Subcutaneous abdominal adipose tissue (tissue), 5 donors: ENCODE results near the gene MMEL1.

Experiments
- H3K27ac ChIP-seq: one replicate; pipeline ENCODE4 v1.7.0; 2013; ENCODE audit warnings: low read depth, mild to moderate bottlenecking, inconsistent platforms, low read length, moderate library complexity
- H3K27me3 ChIP-seq, 5 donors: one replicate each; pipeline ENCODE4 v1.7.0; 2013; ENCODE audit warnings: low read length in 5 of 5, inconsistent platforms in 1 of 5; ENCODE audit not compliant: control insufficient read depth in 5 of 5, insufficient read depth in 4 of 5
- H3K36me3 ChIP-seq, 5 donors: one replicate each; pipeline ENCODE4 v1.7.0; 2013; ENCODE audit warnings: low read length in 5 of 5; ENCODE audit not compliant: control insufficient read depth in 5 of 5, insufficient read depth in 5 of 5
- H3K4me1 ChIP-seq, 5 donors: one replicate each; pipeline ENCODE4 v1.7.0; 2013; ENCODE audit warnings: low read length in 5 of 5, mild to moderate bottlenecking in 3 of 5, moderate library complexity in 1 of 5; ENCODE audit not compliant: control insufficient read depth in 5 of 5, insufficient read depth in 5 of 5
- H3K4me3 ChIP-seq, 5 donors: one replicate each; pipeline ENCODE4 v1.7.0; 2013; ENCODE audit warnings: low read length in 5 of 5, low read depth in 1 of 5
- H3K9ac ChIP-seq, 5 donors: one replicate each; pipeline ENCODE4 v1.7.0; 2013; ENCODE audit warnings: low read length in 5 of 5, mild to moderate bottlenecking in 4 of 5, moderate library complexity in 3 of 5
- H3K9me3 ChIP-seq, 5 donors: one replicate each; pipeline ENCODE4 v1.7.0; 2013; ENCODE audit warnings: low read length in 5 of 5; ENCODE audit not compliant: control insufficient read depth in 5 of 5
- donor health status: healthy.
- donor health status: healthy.
- donor health status: healthy.
- donor health status: healthy.
- donor health status: healthy.

The MMEL1 gene

DNA sequence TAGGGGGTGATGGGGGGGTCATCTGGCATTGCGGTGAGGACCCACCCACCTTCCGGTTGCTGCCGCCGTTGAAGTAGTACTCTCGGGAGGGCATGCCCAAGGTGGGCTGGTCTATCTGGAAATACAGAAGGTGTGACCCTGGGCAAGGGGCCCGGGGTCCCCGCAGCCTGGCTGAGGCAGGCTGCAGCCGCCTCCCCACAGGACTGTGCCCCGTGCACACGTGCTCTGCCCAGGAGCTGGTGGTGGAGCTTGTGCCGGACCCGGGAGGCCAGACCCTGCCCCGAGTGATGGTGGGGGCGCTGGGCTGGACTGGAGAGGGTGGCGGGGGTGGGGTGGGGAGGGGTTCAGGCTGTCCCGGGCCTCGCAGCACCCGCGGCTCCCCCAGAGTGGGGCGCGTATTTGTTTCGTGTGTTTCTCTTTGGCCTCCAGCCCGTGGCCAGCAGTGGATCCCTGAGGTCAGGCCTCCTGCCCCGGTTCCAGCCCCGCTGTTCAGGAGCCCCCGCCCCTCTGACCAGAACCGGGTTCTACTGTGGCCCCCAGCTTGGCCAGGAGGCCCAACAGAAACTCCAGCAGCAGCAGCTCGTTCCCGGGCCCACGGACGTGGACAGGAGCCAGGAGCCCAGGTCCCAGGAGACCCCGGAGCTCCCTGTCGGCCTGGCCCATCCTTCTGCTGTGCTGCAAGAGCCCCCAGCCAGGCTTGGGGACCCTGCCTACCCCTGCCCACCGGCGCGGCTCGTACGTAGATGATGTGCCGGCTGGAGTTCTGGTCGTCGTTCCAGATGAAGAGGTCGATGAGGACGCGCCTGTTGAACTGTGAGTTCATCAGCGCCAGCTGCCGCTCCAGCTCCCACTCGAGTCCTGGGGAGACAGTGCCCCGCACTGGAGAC lies 27.1 kb downstream of the MMEL1 start:
- Histone ChIP-seq H3K4me1 (peaks cover 0 to 11% (median 0%) of the 10 kb centered on the region in 5 donors), H3K27me3 (peaks cover 32 to 40% (median 36%) of the 10 kb centered on the region in 5 donors), H3K27ac (no peak overlapping the region)

DNA sequence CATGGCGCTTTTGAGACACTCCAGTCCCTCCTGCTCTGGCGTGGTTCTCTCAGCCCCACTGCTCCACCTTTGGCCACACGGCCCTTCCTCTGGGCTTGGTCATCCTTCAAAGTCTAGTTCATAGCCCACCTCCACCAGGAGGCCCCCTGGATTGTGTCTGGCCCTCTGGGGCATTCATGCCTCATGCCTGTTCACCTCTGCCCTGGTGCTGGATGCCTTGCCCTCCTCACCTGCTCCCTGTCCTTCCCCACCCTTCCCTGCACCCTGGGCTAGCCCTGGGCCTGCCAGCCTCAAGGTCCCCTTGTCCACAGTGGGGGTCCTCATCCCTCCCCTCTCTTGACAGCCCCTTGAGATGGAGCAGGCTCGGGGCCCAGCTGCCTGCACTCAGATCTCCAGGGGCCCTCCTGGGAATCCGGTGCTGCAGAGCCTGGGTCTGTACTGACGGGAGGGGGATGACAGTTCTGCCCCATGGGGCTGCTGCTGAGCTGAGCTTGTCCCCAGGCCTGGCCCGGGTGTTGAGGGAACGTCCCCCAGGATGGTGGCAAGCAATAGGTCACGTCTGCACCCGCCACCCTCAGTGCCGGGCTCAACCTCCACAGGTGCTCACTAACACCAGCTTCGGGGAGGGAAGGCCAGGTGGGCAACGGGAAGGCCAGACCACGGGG lies 27.8 kb downstream of the MMEL1 start:
- Histone ChIP-seq H3K9ac (no peak overlapping the region), H3K4me3 (no peak overlapping the region), H3K27ac (no peak overlapping the region), H3K27me3 (peaks cover 29 to 40% (median 35%) of the 10 kb centered on the region in 5 donors), H3K36me3 (no peaks in the 10 kb centered on the region), H3K4me1 (peaks cover 0 to 4% (median 0%) of the 10 kb centered on the region in 5 donors), H3K9me3 (no peaks in the 10 kb centered on the region)

More for the DNA sequence above, 27.1 kb downstream of the MMEL1 start:
- no peak overlapping the region for H3K4me3 ChIP-seq
- H3K9ac ChIP-seq, result no peak overlapping the region
- no peaks in the 10 kb centered on the region for H3K36me3 ChIP-seq
- no peaks in the 10 kb centered on the region for H3K9me3 ChIP-seq

DNA sequence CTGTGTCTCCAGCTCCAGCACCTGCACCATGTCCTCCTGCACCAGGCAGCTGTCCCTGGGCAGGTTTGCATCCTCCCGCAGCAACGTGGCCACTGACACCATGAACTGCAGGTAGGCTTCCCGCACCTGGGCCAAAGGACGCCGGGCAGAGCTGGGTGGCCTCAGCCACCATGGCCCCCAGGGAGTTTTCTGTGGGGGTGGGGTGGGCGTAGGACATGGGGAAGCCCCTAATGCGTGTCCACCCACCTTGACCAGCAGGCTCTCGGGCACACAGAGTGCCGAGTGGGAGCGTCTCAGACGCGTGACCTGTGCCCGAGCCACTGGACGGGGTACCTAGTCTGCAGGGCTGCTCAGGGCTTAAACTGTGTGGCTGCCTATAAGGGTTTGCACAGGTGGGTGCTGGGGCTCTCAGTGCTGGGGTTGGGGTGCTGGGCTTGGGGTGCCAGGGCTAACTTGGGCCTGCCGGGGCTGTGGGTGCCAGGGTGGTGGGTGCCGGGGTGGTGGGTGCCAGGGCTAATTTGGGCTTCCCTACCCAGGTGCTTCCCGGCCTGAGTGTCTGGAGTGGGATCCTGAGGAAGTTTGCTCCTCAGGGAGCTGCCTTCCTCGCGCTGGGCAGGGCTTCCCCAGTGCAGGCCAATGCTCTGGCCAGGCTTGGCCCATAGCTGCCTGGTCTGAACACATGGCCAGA lies 28.5 kb downstream of the MMEL1 start:
- Histone ChIP-seq H3K36me3 (no peaks in the 10 kb centered on the region), H3K9me3 (no peaks in the 10 kb centered on the region), H3K27ac (no peak overlapping the region), H3K9ac (no peak overlapping the region), H3K4me1 (peaks cover 0 to 4% (median 0%) of the 10 kb centered on the region in 5 donors), H3K27me3 (peaks cover 29 to 38% (median 34%) of the 10 kb centered on the region in 5 donors), H3K4me3 (no peak overlapping the region)

DNA sequence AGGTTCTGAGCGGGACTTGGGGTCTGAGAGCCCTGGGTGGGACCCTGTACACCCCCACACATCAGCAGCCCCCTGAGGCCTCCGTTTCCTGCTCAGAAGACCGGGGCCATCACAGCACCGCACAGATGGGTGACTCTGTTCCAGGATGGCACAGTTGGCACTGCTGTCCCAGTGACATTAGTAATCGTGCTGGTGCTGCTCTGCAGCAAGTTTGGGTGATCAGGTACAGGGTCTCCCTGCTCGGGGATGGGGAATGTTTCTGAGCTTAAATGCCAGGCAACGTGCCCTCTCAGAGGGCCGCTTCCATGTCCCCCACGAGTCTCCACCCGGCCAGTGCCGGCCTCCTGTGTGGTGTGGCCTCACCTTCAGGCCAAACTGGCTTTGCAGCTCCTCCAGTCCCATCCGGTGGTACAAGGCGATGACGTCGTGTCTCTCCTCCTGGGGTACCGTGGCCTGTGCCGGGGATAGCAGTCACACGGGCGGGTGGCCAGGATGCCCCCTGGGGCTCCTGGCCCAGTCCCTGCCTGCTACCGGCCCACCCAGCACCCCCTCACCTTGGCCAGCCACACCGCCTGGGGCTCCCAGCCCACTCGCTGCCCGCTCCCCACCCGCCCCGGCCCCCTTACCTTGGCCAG lies 29.2 kb downstream of the MMEL1 start:
- Histone ChIP-seq H3K27me3 (peaks cover 29 to 37% (median 33%) of the 10 kb centered on the region in 5 donors), H3K4me1 (peaks cover 0 to 4% (median 0%) of the 10 kb centered on the region in 5 donors), H3K9ac (no peak overlapping the region)

DNA sequence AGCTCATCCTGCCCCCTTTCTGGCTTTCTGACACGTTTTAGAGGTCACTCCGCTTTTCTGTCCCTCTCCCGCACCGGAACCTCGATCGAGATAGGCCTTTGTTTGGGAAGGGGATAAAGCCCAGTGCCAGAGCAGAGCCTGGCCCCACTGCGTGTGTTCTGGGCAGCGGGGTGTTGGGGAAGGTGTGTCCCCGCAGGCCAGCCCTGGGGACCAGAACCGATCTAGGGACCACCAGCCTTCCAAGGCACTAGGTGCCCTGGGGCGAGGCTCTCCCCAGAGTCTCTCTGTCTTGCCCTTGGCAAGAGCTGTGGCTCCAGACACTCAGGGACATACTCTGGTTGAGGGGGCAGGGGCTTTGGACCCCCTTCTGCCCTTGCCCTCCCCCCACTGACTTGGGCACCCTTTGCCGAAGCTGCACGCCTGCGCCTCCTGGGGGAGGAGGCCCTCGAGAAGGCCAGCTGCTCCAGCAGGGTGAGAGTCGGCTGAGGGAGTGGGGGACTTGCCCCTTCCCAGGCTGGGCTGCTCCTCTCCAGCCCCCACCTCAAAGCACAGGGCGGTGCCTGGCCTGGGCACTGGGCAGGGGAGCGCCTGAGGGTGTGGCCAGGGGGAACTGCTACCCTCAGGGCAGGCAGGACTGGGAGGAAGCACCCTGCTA lies 29.8 kb downstream of the MMEL1 start:
- H3K4me3 ChIP-seq, result no peak overlapping the region
- peaks cover 0 to 11% (median 7%) of the 10 kb centered on the region in 5 donors for H3K9me3 ChIP-seq
- peaks cover 29 to 37% (median 30%) of the 10 kb centered on the region in 5 donors for H3K27me3 ChIP-seq
- H3K36me3 ChIP-seq, result no peaks in the 10 kb centered on the region
- no peak overlapping the region for H3K9ac ChIP-seq
- no peak overlapping the region for H3K27ac ChIP-seq
- peaks cover 0 to 4% (median 0%) of the 10 kb centered on the region in 5 donors for H3K4me1 ChIP-seq

More for the DNA sequence above, 29.2 kb downstream of the MMEL1 start:
- H3K27ac ChIP-seq, result no peak overlapping the region
- peaks cover 0 to 4% (median 1%) of the 10 kb centered on the region in 5 donors for H3K9me3 ChIP-seq
- H3K36me3 ChIP-seq, result no peaks in the 10 kb centered on the region
- no peak overlapping the region for H3K4me3 ChIP-seq

DNA sequence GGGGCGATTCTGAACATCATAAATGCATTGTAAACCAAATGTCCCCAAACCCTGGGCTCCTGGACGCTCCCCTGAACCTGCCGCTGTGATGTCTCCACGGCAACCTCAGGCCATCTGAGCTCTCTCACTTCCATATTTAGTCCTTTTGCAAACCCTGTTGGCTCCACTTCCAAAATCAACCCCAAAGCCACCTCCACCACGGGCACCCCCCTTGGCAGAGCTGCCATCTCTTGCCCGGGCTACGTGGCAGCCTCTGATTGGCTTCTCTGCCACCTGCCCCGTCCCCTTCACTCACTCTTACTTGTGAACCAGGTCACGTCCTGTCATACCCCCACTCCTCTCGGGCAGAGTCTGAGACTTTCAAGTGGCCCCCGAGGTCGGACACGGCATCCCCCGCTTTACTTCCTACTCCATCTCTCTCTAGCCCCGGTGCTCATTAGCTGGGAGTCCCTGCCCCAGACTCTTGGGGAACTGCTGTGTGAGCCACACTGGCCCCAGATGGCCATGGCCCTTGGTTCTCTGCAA lies 30.4 kb downstream of the MMEL1 start:
- Histone ChIP-seq H3K9me3 (peaks cover 0 to 12% (median 7%) of the 10 kb centered on the region in 5 donors), H3K4me3 (no peak overlapping the region), H3K4me1 (peaks cover 0 to under 1% (median 0%) of the 10 kb centered on the region in 5 donors), H3K36me3 (no peaks in the 10 kb centered on the region), H3K9ac (no peak overlapping the region), H3K27me3 (peaks cover 24 to 36% (median 27%) of the 10 kb centered on the region in 5 donors), H3K27ac (no peak overlapping the region)

DNA sequence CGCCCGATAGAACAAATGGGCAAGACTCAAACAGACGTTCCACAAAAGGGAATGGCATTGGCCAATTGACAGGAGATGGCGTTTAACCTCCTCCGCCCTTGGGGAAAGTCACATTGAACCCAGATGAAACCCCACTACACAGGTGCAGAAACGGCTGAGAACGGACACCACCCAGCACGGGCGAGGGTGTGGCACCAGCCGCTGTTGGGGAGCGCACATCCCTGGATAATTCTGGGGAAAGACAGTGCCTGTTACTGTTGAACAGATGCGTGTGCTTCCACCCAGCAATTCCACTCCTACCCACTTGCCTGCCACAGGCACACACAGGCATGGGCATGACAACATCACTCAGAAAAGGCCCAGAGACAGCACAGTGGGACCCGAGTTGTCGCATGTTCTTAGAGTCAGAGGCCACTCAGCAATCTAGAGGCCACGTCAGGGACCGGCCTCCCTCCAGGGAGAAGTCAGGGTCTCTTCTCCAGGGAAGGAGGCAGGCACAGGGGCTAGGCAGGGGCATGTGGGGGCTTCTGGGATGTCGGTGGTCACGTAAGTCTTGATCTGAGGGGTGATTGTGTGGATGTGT lies 31.0 kb downstream of the MMEL1 start:
- no peaks in the 10 kb centered on the region for H3K4me1 ChIP-seq
- no peak overlapping the region for H3K27ac ChIP-seq
- no peak overlapping the region for H3K9ac ChIP-seq
- H3K36me3 ChIP-seq, result no peaks in the 10 kb centered on the region
- peaks cover 0 to 12% (median 7%) of the 10 kb centered on the region in 5 donors for H3K9me3 ChIP-seq
- H3K4me3 ChIP-seq, result no peak overlapping the region
- H3K27me3 ChIP-seq, result peaks cover 24 to 38% (median 28%) of the 10 kb centered on the region in 5 donors

DNA sequence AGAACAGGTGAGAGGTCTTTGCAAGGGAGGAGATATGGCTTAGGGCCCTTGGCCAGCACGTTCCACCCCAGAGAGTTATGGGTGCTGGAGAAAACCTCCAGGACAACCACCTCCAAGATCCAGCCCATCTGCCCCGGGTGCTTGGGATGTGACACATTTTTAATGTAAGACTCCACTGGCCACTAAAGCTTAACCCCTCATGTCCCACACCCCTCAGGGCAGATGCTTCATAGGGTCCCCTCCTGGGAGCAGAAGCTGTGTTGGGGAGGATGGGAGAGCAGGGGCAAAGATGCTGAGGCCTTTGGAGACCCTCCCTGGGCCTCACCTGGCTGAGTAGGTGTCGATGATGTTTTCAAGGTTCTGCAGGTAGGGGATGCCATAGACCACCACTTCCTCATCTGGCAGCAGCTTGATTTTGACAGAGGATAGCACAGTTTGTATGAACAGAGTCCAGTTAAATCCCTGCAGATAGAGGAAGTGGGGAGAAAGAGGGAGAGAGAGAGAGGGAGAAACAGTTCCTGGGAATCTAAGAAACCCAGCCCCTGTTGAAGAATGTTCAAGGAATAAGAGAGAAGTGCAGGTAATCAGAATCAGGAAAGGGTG lies 34.4 kb downstream of the MMEL1 start:
- H3K27me3 ChIP-seq, result peaks cover 11 to 30% (median 22%) of the 10 kb centered on the region in 5 donors
- H3K9ac ChIP-seq, result no peak overlapping the region
- H3K9me3 ChIP-seq, result peaks cover 0 to 12% (median 7%) of the 10 kb centered on the region in 5 donors
- peaks cover 0 to 11% (median 9%) of the 10 kb centered on the region in 5 donors for H3K4me1 ChIP-seq
- no peak overlapping the region for H3K27ac ChIP-seq
- H3K4me3 ChIP-seq, result no peak overlapping the region
- H3K36me3 ChIP-seq, result no peaks in the 10 kb centered on the region
